AG10803 (cell line): ENCODE results near the gene PRKN.

Experiments used
- DNase-seq: peaks from one replicate; pipeline ENCODE4 v3.0.0; 2010; ENCODE audit warnings: low read depth
- H3K4me3 ChIP-seq: 2 replicates; pipeline ENCODE4 v1.5.1; 2011; ENCODE audit warnings: mild to moderate bottlenecking, low read length, control low read depth
- CTCF ChIP-seq: conservative IDR thresholded peaks from 2 replicates; pipeline ENCODE4 v1.5.1; 2011; ENCODE audit warnings: mild to moderate bottlenecking, low read length, control low read depth, inconsistent platforms

Gene PRKN

GRCh38 chr6:162639951-162640350, 87.6 kb downstream of the PRKN start:
- DNase-seq: no peak
- TF ChIP-seq CTCF: no peak
- H3K4me3 ChIP-seq: no peak overlapping the region

GRCh38 chr6:162638931-162639574, 88.5 kb downstream of the PRKN start:
- TF ChIP-seq CTCF: no peak
- DNase-seq: no peak
- no peak overlapping the region for H3K4me3 ChIP-seq

- no peak for TF ChIP-seq CTCF
- DNase-seq: no peak
- H3K4me3 ChIP-seq: no peak overlapping the region
Observed at GRCh38 chr6:162637317-162637716, 90.2 kb downstream of the PRKN start.

GRCh38 chr6:162636167-162636566, 91.4 kb downstream of the PRKN start:
- H3K4me3 ChIP-seq: no peak overlapping the region
- TF ChIP-seq CTCF: no peak
- no peak for DNase-seq

DNA sequence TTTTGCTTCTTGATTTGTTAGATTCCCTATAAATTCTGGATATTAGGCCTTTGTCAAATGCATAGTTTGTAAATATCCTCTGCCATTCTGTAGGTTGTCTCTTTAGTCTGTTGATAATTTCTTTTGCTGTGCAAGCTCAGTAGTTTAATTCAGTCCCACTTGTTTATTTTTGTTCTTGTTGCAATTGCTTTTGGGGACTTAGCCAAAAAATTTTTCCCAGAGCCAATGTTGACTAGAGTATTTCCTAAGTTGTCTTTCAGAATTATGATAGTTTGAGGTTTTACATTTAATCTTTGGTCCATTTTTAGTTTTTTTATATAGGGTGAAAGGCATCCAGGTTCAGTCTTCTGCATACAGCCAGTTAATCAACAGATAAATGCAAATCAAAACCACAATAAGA, 96.0 kb downstream of the PRKN start:
- H3K4me3 ChIP-seq: no peak overlapping the region
- no peak for TF ChIP-seq CTCF
- no peak for DNase-seq

- no peak for DNase-seq
- no peak overlapping the region for H3K4me3 ChIP-seq
- TF ChIP-seq CTCF: no peak
Observed at GRCh38 chr6:162630069-162630468, 97.5 kb downstream of the PRKN start.

DNA sequence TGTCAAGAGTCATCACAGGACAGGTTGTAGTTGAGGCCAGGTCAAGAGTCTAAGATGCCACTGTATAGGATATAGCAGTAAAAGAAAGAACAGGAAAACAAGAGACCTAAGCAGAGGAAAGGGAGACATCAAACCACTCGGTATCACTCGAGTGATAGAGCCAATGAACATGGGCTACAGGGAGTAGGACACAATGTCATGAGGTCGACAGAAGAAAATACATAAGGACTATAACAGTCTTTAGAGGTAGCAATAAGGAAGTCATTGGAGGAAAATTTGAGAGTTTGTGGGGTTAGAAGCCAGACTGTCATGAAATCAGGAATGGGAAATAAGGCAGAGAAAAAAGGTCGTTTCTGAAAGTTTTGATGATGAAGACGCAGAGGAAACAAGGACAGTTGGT, 99.7 kb downstream of the PRKN start:
- no peak for DNase-seq
- TF ChIP-seq CTCF: no peak

More for the DNA sequence above, 99.7 kb downstream of the PRKN start:
- no peak overlapping the region for H3K4me3 ChIP-seq
